ENCODE results near the gene TRAPPC2. TPM values are rescaled to one million over a fixed set of nuclear protein-coding genes. Genes with fewer than 3 reads are reported as not detected.
A peak's percentile ranks its signal among the peaks of the same experiment; 100 is the strongest.
"Not testable (repeated sequence)": the region's sequence is repeated elsewhere in the genome, so short reads cannot be mapped to it uniquely, and the experiment has no call there.

The TRAPPC2 gene
- total RNA-seq, 1 donor from 2014 or later, result 17.9 TPM

DNA sequence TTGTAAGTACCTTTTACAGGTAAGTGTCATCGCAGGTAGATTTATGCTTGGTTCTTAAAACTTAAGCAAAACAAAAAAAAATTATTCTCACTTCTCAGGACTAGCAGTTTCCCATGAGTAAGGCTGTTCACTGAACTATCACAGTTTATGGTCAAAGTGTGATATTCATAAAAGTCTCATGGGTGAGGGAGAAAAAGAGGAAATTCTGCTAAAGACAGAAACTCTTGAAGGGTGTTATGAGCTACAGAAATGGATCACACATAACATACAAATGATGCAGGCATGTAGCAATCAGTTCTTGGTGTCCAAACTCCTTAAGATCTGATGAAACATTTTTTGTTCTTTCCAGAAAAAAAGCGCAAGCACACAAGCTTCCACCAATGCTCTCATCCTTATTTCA lies 37.0 kb downstream of the TRAPPC2 start:
- no peak for DNase-seq

GRCh38 chrX:13695601-13696115 lies 38.8 kb downstream of the TRAPPC2 start:
- no peak for DNase-seq

DNA sequence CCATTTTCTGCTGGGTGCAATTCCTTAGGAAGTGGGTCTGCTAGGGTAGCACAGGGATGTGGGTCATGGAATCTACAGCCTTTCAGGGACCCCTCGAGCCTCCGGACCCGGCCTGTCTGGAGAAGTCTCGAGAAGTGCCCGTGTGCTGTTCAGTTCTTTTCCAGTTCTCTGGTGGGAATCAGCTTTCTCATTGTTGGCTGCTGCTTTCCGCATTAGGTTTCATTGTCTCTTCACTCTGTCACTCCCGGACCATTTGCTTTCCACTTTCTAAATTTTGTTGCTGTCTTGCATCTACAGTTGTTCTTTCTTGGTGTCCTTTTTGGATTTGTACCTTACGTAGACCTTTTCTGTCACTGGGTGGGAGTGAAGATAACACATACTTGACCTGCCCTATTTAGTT lies 39.4 kb downstream of the TRAPPC2 start:
- no peak for DNase-seq

DNA sequence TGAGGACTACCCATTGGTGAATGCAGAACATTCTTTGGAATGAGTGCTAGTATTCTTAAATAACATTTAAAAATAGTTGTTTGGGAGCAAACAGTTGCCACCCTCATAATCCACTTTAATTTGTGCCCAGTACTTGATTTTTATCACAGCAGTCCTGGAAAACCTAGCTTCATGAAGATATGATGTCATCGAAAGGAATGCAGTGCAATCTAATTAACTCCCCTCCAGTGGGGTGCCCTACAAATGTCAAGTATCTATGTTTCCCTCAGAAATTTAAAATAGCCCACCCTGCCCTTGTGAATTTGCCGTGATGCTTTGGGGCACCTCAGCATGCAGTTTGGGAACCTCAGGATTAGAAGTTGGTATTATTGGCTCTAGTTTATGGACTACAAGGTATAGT lies 40.1 kb downstream of the TRAPPC2 start:
- DNase-seq, result peak; percentile 10

DNA sequence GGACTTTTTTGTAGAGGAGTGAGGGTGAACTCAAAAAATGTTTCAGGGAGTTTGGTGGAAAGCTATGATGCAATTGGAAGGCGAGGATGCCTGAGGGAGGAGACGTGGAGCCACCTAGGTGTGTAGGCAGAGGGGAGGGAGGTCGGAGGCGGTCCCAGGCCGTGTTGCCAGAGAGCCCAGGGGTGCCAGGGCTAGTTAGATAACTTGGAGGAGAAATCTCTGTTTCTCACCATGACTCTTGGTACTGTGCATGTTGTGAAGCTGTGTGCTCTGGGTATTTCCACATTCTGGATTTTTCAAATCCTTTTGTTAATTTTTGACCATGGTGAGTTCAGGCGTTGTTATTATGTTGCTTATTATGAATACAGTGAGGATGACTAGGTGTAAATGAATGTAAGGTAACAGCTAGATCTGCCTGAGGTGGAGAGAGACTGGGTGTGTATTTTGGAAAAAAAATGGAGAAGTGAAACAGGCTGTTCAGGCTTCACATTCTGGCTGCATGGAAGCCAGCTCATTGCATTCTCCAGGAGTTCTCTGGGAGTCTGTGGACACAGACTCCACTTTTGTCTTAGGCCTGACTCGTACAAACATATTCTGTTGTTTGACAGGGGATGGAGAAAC lies 41.0 kb downstream of the TRAPPC2 start:
- no peak for DNase-seq

- no peak for DNase-seq
Observed at GRCh38 chrX:13692771-13693231, 41.6 kb downstream of the TRAPPC2 start.

DNA sequence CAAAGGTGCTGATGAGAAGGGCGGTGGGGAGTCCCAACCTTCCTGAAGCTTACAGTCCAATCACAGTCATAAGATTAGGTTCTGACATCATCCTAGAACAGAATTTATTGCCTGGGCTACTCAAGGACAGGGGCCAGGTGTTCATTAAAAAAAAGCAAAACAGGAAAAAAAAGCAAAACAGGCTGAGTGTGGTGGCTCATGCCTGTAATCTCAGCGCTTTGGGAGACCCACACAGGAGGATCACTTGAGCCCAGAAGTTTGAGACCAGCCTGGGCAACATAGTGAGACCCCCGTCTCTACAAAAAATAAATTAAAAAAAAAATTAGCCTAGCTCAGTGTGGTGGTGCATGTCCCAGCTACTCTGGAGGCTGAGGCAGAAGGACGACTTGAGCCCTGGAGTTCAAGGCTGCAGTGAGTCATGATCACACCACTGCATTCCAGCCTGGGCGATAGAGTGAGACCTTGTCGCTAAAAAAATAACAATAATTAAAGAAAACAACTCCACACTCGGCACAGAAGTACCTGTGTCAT lies 42.5 kb downstream of the TRAPPC2 start:
- no peak for DNase-seq

- DNase-seq, result no peak
Observed at GRCh38 chrX:13690836-13691235, 43.6 kb downstream of the TRAPPC2 start.

DNA sequence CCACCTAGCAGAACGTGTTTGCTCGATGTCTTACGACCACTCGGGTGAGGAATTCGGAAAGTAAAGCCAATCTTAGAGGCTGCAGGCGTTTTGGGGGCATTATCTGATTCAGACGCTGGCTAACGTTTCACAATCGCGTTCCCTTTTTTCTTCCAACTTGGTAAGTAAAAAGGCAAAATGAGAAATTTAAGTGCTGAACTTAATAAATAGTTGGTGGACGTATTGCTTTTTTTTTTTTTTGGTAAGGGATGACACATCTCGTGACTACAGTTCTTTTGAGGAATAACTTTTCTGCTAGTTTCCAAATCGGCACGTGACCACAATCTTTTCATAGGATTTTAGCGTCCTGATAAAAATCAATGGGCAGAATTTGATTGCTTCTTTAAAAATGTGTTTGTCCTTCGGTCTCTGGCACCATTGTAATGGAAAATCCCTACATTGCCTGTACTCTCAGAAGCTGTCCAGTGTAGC lies 44.6 kb downstream of the TRAPPC2 start:
- peak; percentile 27 for DNase-seq

DNA sequence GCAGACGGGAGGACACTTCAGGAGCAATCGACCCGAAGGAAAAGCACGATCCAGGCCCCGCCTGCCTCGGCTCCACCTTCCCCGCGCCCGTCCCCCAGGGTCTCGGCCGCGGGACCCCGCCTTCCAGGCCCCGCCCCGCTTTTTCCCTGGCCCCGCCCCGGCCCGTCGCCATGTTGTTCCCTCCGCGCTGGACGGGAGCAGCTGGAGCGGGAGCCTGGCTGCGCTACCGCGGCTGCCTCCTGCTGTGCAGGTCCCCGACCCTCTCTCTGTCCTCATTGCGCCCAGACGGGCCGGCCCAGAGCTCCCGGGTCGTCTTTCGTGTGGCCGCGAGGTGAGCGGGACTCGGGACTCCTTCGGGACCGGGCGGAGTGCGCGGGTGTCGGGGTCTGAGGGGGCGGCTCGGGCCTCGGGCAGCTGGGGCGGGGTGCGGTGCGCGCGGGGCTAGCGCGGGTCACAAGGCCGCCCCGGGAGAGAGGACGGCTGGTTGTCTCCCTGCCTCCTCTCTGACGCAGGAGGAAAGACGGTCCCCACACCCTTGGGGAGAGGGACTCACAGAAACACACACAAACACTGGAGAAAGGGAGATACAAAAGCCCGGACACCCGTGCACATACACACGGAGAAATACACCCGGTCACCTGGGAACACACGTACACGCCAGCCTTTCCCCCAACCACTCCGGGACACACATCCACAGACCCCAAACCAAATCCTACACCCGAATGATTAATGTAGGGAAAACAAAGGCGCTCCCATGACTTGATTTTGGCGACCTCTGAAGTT lies 45.3 kb downstream of the TRAPPC2 start, which contains the start of gene RAB9A:
TSS of gene RAB9A (plus strand) at position 171 of the 783 bp plus-strand sequence. CDS start 19,619 bp downstream, outside the sequence.
- peak; percentile 76 for DNase-seq

DNA sequence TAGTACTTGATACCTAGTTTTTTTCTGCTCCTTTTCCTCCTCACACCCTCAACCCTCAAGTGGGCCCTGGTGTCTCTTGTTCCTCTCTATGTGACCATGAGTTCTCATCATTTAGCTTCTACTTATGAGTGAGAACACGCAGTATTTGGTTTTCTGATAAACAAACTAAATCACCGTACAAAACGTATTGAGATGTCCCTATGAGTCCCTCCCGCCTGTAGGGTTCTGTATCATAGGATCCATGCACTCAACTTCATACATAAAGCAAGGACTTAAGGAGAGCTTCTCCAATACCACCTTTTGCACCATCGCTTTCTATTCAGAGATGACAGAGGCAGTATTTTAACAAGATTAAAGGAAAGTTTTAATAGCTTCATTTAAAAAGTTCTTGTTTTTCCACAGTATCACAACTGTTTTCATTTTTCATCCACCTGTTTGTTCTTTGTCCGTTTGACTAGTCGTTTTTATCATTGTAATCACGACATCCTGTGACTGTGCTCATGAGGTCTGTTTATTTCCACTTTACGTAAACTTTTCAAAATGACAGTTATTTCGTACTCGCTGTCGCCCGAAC lies 45.9 kb downstream of the TRAPPC2 start:
- peak; percentile 15 for DNase-seq

DNA sequence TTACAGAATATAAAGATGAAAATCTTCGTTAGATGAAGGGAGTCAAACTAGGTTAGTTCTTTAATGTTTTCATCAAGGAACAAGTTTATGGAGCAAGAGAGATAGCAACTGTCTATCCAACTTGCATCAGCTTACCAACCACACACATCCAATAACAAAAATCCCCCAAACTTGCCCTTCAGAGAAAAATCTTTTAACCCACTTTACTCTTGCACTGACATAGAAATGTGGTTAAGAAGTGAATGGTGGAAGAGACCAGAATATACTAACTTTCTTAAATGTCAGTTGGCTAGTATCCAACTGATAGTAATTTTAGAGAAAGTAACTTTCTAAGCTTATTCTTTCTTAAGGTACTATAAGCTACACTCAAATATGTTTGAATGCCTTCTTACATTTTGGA lies 47.2 kb downstream of the TRAPPC2 start:
- no peak for DNase-seq

GRCh38 chrX:13685126-13685763 lies 49.2 kb downstream of the TRAPPC2 start:
- DNase-seq, result no peak

GRCh38 chrX:13684361-13684760 lies 50.1 kb downstream of the TRAPPC2 start:
- DNase-seq, result no peak

DNA sequence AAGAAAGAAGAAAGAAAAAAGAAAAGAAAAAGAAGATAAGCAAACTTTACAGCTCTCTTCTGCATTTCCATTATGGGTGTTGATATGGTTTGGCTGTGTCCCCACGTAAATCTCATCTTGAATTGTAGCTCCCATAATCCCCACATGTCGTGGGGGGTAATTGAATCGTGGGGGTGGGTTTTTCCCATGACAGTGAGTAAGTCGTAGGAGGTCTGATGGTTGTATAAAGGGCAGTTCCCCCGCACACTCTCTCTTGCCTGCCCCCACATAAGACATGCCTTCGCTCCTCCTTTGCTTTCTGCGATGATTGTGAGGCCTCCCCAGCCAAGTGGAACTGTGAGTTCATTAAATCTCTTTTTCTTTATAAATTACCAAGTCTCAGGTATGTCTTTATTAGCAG lies 52.8 kb downstream of the TRAPPC2 start:
- DNase-seq, result no peak

DNA sequence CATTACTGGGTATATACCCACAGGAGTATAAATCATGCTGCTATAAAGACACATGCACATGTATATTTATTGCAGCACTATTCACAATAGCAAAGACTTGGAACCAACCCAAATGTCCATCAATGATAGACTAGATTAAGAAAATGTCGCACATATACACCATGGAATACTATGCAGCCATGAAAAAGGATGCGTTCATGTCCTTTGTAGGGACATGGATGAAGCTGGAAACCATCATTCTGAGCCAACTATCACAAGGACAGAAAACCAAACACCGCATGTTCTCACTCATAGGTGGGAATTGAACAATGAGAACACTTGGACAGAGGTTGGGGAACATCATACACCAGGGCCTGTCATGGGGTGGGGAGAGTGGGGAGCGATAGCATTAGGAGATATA lies 54.7 kb downstream of the TRAPPC2 start:
- not testable (repeated sequence) for DNase-seq

GRCh38 chrX:13676885-13677284 lies 57.5 kb downstream of the TRAPPC2 start:
- DNase-seq, result no peak

GRCh38 chrX:13673016-13673415 lies 61.4 kb downstream of the TRAPPC2 start:
- no peak for DNase-seq

GRCh38 chrX:13670197-13670596 lies 64.2 kb downstream of the TRAPPC2 start:
- no peak for DNase-seq

GRCh38 chrX:13669755-13670154 lies 64.7 kb downstream of the TRAPPC2 start:
- DNase-seq, result not testable (repeated sequence)

DNA sequence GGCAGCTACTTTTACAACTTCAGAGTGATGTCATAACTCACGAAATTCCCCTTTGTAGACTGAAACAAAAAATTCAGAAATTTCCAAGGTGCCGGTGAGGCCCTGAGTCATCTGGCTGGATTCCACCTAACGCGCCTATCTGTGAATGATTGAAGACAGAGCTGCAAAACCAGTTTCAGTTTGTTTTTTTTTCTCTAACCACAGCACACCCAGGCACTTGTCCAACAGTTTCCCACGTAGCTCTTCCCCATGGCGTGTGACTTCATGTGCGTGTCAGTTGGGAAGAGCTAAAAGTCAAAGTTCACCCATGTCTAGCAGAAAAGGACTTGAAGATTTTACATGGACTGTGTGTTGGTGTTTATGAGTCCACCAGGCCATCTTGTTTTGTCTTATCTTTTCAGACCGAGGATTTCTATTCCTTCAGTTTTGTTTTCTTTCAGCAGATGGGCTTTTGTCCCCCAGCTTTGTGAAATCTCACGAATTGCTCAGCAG lies 65.1 kb downstream of the TRAPPC2 start:
- DNase-seq, result peak; percentile 69

DNA sequence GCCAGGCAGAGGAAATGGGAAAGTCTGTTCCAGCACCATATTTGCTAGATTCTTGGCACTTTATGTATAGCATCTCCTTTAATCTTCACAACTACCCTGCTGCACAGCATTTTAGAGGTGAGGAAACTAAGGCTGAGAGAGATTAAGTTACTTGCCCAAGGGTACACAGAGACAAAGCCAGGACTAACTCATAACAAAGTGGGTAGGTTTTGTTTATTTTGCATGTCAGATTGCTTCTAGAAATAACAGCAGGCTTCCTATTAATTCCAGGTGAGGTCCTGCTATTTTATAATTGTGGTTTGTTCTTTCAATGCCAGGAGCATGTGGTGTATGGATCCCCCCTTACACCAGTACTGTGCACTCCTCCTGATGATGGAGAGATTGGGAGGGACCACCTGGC lies 66.5 kb downstream of the TRAPPC2 start:
- no peak for DNase-seq

Measured in dermis blood vessel endothelial cell (primary cell).